Inferior parietal cortex (tissue), 1 donor: Measurements from ENCODE around the gene SOCS1.

Experiments used
- DNase-seq: peaks from one replicate; pipeline ENCODE4 v3.0.0-alpha.2; 2016; ENCODE audit errors: extremely low spot score

The SOCS1 gene

GRCh38 chr16:11245222-11245737 lies 10.7 kb downstream of the SOCS1 start:
- no peak for DNase-seq

- no peak for DNase-seq
These were observed 13.3 kb downstream of the SOCS1 start for GRCh38 chr16:11242658-11243057.

- DNase-seq, result no peak
These were observed 14.4 kb downstream of the SOCS1 start for GRCh38 chr16:11241480-11242204.

- no peak for DNase-seq
These were observed 15.1 kb downstream of the SOCS1 start for GRCh38 chr16:11240636-11241473.

GRCh38 chr16:11239644-11240632 lies 16.1 kb downstream of the SOCS1 start:
- no peak for DNase-seq

- no peak for DNase-seq
These were observed 17.5 kb downstream of the SOCS1 start for GRCh38 chr16:11238272-11239202.

- DNase-seq, result no peak
These were observed 19.3 kb downstream of the SOCS1 start for GRCh38 chr16:11236461-11237254.

- no peak for DNase-seq
These were observed 20.4 kb downstream of the SOCS1 start for GRCh38 chr16:11235703-11235991.

- no peak for DNase-seq
These were observed 20.9 kb downstream of the SOCS1 start for GRCh38 chr16:11234884-11235702.

GRCh38 chr16:11233727-11234376 lies 22.2 kb downstream of the SOCS1 start:
- no peak for DNase-seq

- peak; percentile 33 for DNase-seq
These were observed 22.9 kb downstream of the SOCS1 start for GRCh38 chr16:11232852-11233726.

GRCh38 chr16:11232302-11232851 lies 23.6 kb downstream of the SOCS1 start:
- DNase-seq, result no peak

GRCh38 chr16:11231367-11231970 lies 24.5 kb downstream of the SOCS1 start:
- no peak for DNase-seq

GRCh38 chr16:11229906-11230305 lies 26.1 kb downstream of the SOCS1 start:
- no peak for DNase-seq

GRCh38 chr16:11229432-11229831 lies 26.6 kb downstream of the SOCS1 start:
- DNase-seq, result no peak

GRCh38 chr16:11225677-11226549 lies 30.1 kb downstream of the SOCS1 start:
- DNase-seq, result no peak
